GM18508 (cell line): ENCODE results near the gene AZU1.
"Not testable (repeated sequence)": the region's sequence is repeated elsewhere in the genome, so short reads cannot be mapped to it uniquely, and the experiment has no call there.

ENCODE experiments used
- ATAC-seq: cut with Tn5 transposase; IDR thresholded peaks from one replicate; pipeline ENCODE4 v1.9.1; 2021; ENCODE audit warnings: moderate number of reproducible peaks; ENCODE audit not compliant: insufficient read depth, unreplicated experiment

Gene AZU1

GRCh38 chr19:824885-825284, 2.8 kb upstream of the AZU1 start:
- ATAC-seq = no peak

GRCh38 chr19:825897-826644, 1.6 kb upstream of the AZU1 start:
- no peak for ATAC-seq

GRCh38 chr19:827314-827709, 325 bp upstream of the AZU1 start:
- no peak for ATAC-seq

DNA sequence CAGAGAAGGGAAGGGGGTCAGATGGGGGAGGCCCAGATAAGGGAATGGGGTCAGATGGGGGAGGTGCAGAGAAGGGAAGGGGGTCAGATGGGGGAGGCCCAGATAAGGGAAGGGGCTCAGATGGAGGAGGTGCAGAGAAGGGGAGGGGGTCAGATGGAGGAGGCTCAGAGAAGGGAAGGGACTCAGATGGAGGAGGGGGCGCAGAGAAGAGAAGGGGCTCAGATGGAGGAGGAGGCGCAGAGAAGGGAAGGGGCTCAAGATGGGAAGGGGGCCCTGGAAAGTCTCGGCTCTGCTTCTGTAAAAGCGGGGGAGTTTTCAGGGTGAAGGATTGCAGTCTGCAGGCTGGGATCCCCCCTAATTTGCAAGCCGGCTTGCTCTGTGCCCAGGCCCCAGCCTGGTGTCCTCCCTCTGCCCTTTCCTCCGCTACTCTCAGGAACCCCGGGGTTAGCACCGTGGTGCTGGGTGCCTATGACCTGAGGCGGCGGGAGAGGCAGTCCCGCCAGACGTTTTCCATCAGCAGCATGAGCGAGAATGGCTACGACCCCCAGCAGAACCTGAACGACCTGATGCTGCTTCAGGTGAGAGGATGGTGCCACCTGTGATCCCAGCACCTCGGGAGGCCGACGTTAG, 1.6 kb downstream of the AZU1 start:
- no peak for ATAC-seq

- no peak for ATAC-seq
Observed at GRCh38 chr19:831407-832369, 4.1 kb downstream of the AZU1 start.

DNA sequence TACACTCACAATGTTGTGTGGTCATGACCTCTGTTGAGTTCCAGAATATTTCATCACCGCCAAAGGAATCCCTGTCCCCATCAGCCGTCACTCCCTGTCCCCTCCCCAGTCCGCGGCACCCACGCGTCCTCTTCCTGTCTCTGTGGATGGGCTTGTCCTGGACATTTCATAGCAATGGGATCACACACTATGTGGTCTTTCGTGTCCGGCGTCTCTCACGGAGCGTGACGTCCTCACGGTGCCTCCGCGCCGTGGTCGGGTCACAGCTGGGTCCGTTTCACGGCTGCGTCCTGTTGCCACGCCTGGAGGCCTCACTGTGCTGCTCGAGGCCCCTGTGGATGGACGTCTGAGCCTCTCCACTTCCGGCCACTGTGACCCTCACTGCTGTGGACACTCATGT, 6.6 kb downstream of the AZU1 start:
- ATAC-seq = no peak

- ATAC-seq = no peak
Observed at GRCh38 chr19:835210-835810, 7.7 kb downstream of the AZU1 start.

GRCh38 chr19:840519-841206, 13.0 kb downstream of the AZU1 start, which contains the start of gene PRTN3:
PRTN3 (plus strand) TSS chr19:840999; CDS start chr19:841009, 10 bp downstream.
- no peak for ATAC-seq

- ATAC-seq = not testable (repeated sequence)
Observed at GRCh38 chr19:842802-843179, 15.2 kb downstream of the AZU1 start.

DNA sequence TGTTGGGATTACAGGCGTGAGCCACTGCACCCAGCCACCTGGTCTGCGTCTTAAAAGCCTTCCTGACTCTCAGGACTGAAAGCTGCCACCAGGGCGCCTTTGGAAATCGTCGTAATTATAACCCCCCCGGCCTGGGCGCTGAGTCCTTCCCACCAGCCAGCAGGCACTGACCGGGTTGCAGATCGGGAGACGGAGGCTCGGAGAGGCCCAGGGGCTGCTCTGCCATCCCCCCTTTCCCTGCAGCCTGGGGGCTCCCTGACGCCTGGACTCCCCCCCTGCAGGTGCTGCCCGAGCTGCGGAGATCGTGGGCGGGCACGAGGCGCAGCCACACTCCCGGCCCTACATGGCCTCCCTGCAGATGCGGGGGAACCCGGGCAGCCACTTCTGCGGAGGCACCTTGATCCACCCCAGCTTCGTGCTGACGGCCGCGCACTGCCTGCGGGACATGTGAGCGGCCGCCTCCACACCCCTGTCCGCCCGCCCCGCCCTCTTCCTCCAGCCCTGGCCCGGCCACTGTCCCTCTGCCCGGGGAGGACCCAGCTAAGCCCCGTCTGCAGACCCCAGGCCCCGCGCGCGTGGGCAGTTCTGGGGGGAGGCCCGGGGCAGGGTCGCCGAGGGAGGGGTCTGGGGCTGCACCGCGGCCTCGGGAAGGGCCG, 15.7 kb downstream of the AZU1 start:
- no peak for ATAC-seq

GRCh38 chr19:843836-844545, 16.4 kb downstream of the AZU1 start:
- no peak for ATAC-seq

GRCh38 chr19:844546-844971, 16.9 kb downstream of the AZU1 start:
- no peak for ATAC-seq

DNA sequence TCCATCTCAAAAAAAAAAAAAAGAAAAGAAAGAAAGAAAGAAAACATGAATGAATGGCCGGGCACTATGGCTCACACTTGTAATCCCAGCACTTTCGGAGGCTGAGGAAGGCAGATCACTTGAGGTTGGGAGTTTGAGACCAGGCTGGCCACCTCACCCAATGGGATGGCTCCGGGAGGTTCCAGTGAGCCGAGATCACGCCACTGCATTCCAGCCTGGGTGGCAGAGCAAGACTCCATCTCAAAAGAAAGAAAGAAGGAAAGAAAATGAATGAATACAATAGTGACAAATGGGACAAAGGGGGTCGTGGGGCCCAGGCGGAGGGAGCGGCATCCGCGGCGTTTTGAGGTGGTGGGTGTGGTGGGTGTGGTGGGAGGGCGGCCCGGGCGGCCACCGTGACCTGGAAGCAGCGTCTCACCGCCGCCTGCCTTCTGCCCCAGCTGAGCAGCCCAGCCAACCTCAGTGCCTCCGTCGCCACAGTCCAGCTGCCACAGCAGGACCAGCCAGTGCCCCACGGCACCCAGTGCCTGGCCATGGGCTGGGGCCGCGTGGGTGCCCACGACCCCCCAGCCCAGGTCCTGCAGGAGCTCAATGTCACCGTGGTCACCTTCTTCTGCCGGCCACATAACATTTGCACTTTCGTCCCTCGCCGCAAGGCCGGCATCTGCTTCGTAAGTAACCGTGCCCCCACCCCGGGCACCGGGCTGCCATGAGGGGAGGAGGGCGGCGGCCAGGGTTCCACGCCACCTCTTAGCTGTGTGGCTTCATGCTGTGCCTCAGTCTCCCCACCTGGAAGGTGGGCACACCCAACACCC, 18.3 kb downstream of the AZU1 start:
- no peak for ATAC-seq

GRCh38 chr19:848386-848921, 20.8 kb downstream of the AZU1 start:
- no peak for ATAC-seq

DNA sequence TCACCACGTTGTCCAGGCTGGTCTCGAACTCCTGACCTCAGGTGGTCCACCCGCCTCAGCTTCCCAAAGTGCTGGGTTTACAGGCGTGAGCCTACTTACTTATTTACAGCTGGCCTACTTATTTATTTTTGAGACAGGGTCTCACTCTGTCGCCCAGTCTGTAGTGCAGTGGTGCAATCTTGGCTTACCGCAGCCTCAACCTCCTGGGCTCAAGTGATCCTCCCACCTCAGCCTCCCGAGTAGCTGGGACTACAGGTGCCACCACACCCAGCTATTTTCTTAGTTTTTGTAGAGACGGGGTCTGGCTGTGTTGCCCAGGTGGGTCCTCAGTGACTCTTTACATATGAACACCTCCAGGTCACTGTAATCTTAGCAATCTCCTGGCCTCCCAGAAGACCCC, 21.6 kb downstream of the AZU1 start:
- not testable (repeated sequence) for ATAC-seq

DNA sequence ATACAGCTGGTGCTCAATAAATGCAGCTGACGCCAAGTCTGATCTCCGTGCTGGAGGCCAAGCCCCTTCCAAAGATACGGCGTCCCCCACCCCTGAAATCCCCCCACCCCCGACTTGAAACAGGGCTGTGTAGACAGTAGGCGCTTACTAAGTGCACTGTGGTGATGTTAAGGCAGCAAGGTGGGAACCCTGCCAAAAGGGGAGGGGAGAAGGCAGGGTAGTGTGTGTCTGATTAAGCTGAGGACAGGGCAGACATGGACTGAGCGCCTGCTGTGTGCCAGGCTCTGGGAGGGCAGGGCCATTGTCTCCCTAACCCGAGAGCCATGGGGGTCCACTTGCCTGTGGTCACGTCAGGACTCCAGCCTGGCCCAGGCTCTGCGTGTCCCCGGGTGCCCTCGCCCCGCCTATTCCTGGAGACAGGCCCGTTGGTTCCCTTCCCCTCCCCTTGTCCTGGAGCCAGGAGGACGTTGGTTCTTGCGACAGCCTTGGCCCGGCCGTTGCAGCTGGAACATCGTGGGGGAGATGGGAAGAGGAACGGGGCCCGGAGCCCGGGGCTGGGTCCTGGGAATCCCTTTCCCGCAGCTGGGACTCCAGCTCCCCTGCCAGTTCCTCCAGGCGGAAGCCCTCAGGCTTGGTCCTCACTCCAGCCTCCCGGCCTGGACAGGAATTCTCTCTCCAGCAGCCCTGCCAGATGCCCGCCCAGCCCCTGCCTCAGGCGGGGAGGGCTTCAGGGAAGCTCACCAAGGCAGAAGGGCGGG, 22.8 kb downstream of the AZU1 start:
- ATAC-seq = no peak

DNA sequence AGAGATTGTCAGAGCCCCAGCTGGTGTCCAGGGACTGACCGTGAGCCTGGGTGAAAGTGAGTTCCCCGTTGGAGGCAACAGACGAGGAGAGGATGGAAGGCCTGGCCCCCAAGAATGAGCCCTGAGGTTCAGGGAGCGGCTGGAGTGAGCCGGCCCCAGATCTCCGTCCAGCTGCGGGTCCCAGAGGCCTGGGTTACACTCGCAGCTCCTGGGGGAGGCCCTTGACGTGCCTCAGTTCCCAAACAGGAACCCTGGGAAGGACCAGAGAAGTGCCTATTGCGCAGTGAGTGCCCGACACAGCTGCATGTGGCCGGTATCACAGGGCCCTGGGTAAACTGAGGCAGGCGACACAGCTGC, 23.3 kb downstream of the AZU1 start:
- ATAC-seq = no peak
